GM10266 (cell line): ENCODE results near the gene GATM.
"Not testable (repeated sequence)": the region's sequence is repeated elsewhere in the genome, so short reads cannot be mapped to it uniquely, and the experiment has no call there.

ENCODE experiments used
- DNase-seq: peaks from one replicate; pipeline ENCODE4 v3.0.0; 2012; ENCODE audit errors: extremely low spot score
- CTCF ChIP-seq: IDR thresholded peaks from 2 replicates; pipeline ENCODE4 v1.5.1; 2012; ENCODE audit warnings: mild to moderate bottlenecking, low read depth; ENCODE audit not compliant: control insufficient read depth, insufficient read depth; ENCODE audit errors: missing control alignments

Gene GATM

GRCh38 chr15:45376967-45377608 lies 1.3 kb downstream of the GATM start:
- no peak for DNase-seq
- no peak for TF ChIP-seq CTCF

GRCh38 chr15:45376300-45376928 lies 1.9 kb downstream of the GATM start:
- no peak for TF ChIP-seq CTCF
- DNase-seq = no peak

DNA sequence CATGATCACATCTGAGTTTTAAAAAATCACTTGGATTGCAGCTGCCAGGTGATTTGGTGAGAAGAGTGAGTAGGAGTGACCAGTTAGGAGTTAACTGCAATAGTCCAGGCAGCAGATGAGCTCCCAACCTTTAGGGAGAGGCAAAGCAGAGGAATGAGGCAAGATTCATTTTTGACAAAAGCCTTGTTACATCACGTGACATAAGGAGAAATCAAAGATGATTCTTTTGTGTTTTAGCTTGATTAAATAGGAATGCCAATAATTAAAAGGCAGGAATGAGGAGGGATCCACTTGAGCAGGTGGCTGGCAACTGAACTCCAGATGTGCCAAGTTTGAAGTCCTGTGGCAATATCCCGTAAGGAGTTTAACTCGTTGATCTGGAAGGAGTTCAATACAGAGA lies 2.5 kb downstream of the GATM start:
- no peak for TF ChIP-seq CTCF
- DNase-seq = no peak

GRCh38 chr15:45373976-45374375 lies 4.4 kb downstream of the GATM start:
- no peak for TF ChIP-seq CTCF
- no peak for DNase-seq

- no peak for DNase-seq
- no peak for TF ChIP-seq CTCF
Observed at GRCh38 chr15:45372041-45372995, 6.0 kb downstream of the GATM start.

GRCh38 chr15:45371546-45371945 lies 6.8 kb downstream of the GATM start:
- TF ChIP-seq CTCF = no peak
- DNase-seq = no peak

DNA sequence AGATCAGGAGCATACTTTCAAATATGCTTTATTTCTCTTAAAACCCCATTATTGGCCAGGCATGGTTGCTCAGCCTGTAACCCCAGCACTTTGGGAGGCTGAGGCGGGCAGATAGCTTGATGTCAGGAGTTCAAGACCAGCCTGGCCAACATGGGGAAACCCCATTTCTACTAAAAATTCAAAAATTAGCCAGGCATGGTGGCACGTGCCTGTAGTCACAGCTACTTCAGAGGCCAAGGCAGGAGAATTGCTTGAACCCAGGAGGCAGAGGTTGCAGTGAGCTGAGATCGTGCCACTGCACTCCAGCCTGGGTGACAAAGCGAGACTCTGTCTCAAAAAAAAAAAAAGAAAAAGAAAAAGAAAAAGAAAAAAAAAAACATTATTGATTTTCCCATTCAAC lies 8.3 kb downstream of the GATM start:
- not testable (repeated sequence) for DNase-seq

GRCh38 chr15:45367222-45367621 lies 11.1 kb downstream of the GATM start:
- DNase-seq = not testable (repeated sequence)
